Subcutaneous adipose tissue (tissue), 4 donors: ENCODE data around the gene SARM1. TPM values are rescaled to one million over a fixed set of nuclear protein-coding genes. Genes with fewer than 3 reads are reported as not detected.

Experiments
- total RNA-seq, 4 donors: library from RNA; depleted of rRNA; stranded (reverse); fragments of >200 nt; gene quantifications; one replicate each; pipeline ENCODE4 v1.1.0, GENCODE V29; 2016
- TF ChIP-seq, protein P1 (sequence below): fragments of 450-650 bp; IDR thresholded peaks from one replicate; pipeline ENCODE4 v1.5.1; 2016; ENCODE audit warnings: low read depth, mild to moderate bottlenecking, control low read depth, antibody characterized with exemption, moderate library complexity

Gene SARM1
- total RNA-seq, 4 donors from 2014 or later = 3.8 to 7.7 (median 5.9) TPM

- TF ChIP-seq, protein P1, sequence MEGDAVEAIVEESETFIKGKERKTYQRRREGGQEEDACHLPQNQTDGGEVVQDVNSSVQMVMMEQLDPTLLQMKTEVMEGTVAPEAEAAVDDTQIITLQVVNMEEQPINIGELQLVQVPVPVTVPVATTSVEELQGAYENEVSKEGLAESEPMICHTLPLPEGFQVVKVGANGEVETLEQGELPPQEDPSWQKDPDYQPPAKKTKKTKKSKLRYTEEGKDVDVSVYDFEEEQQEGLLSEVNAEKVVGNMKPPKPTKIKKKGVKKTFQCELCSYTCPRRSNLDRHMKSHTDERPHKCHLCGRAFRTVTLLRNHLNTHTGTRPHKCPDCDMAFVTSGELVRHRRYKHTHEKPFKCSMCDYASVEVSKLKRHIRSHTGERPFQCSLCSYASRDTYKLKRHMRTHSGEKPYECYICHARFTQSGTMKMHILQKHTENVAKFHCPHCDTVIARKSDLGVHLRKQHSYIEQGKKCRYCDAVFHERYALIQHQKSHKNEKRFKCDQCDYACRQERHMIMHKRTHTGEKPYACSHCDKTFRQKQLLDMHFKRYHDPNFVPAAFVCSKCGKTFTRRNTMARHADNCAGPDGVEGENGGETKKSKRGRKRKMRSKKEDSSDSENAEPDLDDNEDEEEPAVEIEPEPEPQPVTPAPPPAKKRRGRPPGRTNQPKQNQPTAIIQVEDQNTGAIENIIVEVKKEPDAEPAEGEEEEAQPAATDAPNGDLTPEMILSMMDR = no peak
Observed at GRCh38 chr17:28385037-28385400, 13.5 kb downstream of the SARM1 start.

DNA sequence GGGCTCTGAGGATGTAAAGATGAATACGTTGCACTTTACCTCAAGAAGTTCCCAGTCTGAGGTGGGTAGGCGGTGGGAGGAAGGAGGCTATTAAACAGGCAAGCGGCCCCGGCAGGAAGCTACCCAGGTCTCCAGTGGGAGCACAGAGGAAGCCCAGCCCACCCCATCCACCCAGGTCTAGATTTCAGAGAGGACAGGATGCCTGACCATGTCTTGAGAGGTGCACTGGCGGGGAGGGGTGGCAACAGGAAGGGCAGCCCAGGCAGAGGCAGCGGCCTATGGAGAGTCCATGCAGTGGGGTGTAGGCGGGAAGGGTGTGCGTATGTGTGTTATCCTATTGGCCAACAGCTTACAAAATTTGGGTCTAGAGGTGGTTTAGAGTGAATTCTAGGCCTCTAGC lies 13.9 kb downstream of the SARM1 start:
- TF ChIP-seq, protein P1 = no peak

DNA sequence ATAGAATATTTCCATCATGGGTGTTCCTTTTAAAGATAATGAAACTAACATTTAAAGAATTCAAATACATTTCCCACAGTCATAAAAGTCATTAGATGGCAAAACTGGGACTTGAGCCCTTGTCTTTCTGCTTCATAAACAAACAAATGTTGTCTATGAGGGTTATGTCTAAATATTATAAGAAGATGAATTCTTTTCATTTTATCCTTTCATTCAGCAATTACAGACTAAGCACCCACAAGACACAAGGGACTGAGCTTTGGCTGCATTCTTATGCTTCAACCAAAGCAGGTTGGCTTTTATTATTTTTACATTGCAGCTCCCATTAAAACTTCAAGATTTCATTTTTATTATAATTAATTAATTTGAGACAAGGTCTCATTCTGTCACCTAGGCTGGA lies 14.9 kb downstream of the SARM1 start:
- TF ChIP-seq, protein P1 = no peak

DNA sequence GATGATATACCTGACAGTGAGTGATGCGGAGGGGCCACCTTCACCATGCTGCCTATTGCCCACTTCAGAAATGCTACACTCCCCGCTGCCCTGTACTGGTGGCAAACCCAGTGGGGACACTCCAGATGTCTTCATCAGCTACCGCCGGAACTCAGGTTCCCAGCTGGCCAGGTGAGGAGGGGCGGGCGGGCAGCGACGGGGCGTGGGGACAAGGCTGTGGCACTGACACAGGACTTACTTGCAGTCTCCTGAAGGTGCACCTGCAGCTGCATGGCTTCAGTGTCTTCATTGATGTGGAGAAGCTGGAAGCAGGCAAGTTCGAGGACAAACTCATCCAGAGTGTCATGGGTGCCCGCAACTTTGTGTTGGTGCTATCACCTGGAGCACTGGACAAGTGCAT lies 16.6 kb downstream of the SARM1 start:
- TF ChIP-seq, protein P1 = no peak

DNA sequence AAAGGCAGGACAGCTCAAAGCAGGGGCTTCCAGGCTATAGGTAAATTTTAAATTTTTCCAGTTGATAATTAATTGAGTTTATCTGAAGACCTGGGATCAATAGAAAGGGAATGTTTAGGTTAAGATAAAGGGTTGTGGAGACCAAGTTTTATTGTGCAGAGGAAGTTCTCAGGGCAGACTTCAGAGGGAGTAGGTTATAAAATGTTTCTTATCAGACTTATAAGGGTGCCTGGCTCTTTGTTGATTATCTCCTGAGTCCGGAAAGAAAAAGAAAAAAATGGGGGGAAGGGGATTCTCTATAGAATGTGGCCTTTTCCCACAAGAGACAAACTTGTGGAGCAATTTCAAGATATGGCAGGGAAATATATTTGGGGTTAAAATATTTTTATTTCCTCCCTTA lies 18.6 kb downstream of the SARM1 start:
- TF ChIP-seq, protein P1 = no peak

- TF ChIP-seq, protein P1 = no peak
Observed at GRCh38 chr17:28390563-28390962, 19.1 kb downstream of the SARM1 start.

DNA sequence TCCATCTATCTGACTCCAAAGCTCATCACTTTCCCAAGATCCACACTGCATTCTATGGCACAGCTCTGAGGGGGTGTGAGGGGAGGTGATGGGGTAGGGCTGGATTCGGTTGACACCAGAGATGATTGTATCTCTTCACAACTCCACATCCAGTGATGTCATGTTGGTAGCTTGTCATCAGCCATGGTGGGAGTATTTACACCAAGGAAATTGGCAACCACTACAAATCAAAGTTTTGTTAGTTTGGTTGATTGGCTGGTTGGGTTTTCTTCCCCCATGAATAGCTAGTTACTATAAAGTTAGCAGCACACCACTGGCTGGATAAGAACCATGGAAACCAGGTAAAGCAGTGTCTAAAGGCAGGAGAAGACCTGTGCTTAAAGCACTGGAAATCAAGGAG lies 19.5 kb downstream of the SARM1 start:
- TF ChIP-seq, protein P1 = no peak
